Keratinocyte (primary cell): ENCODE measurements around the gene SND1.

Source experiments
- CTCF ChIP-seq, 3 experiments: IDR thresholded peaks in 1 of 3; conservative IDR thresholded peaks in 1 of 3; optimal IDR thresholded peaks in 1 of 3; 2 replicates in 2 of 3; 3 replicates in 1 of 3; pipeline versions ENCODE3 to v1.5.1; 2011; ENCODE audit warnings: low read length in 3 of 3, mild to moderate bottlenecking in 3 of 3, moderate library complexity in 2 of 3, control low read depth in 1 of 3, inconsistent platforms in 1 of 3; ENCODE audit not compliant: insufficient read depth in 2 of 3; ENCODE audit errors: extremely low read depth in 1 of 3
- EZH2 ChIP-seq: IDR thresholded peaks from one replicate; pipeline ENCODE4 v1.6.1; 2012; ENCODE audit warnings: inconsistent platforms, mild to moderate bottlenecking, low read length, moderate library complexity

DNA sequence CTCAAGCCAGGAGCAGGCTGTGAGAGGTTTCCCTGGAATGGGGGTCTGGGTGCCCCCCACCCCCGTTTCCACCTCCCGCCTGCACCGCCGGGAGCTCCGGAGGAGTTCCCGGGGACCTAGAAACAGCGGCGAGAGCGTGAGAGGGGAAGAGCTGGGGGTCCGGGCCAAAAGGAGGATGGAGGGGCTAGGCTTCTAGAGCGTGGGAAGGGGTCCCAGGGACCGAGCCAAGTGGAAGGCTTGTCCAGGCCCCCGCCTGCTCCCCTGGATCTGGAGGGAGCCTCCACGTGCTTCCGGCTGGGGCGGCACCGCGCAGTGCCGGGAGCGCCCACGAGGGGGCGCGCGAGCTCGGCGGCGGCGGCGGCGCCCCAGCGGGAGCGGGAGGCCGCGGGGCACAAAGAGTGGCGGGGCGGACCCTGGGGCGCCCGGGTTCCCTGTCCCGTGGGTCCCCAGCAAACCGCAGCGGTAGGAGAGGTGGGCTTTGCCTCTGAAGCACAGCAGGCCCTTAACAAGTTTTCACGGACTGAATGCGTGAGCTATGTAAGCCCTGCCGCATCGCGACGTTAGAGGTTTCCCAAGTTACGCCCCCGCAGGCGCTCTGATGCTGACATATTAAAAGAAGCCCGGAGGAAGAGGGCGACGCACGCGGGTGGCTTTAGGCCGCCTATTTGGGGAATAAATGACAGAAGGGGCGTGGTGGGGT lies 483.7 kb downstream of the SND1 start:
- TF ChIP-seq CTCF (optimal IDR thresholded peaks at IDR 0.05 in 1 of 3, IDR thresholded peaks at IDR 0.05 in 1 of 3, conservative IDR thresholded peaks at IDR 0.05 in 1 of 3; ENCODE audit: extremely low read depth in 1 of 3, insufficient read depth in 2 of 3, low read length in 3 of 3) (peak; percentile 60 to 75 (median 65)), EZH2 (peak; percentile 32)
